C4-2B (cell line): ENCODE data around the gene EFTUD2.

Source experiments
- ZFX ChIP-seq: fragments of 450-650 bp; IDR thresholded peaks from 2 replicates; pipeline ENCODE4 v1.6.1; 2017
- TF ChIP-seq, protein P1 (sequence below): fragments of 450-650 bp; conservative IDR thresholded peaks from 2 replicates; pipeline ENCODE4 v1.5.1; 2017; ENCODE audit warnings: mild to moderate bottlenecking

DNA sequence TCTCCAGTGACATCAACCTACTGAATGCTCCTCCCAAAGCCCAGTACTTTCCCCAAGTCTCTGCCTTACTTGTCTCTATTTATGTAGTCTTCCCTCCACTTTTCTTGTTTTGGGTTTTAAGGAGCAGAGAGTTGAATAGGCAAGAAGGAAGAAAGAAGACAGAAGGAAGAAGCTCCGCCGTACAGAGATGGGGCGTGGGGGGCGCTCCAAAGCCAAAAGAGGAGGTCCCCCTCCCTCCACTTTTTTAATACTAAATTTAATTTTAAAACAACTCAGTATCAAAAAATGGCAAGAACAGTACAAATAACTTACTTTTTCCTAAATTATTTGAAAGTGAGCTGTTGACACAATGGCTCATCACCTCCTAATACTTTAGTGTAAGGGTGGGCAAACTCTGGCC, 4.6 kb downstream of the EFTUD2 start:
- TF ChIP-seq, protein P1, sequence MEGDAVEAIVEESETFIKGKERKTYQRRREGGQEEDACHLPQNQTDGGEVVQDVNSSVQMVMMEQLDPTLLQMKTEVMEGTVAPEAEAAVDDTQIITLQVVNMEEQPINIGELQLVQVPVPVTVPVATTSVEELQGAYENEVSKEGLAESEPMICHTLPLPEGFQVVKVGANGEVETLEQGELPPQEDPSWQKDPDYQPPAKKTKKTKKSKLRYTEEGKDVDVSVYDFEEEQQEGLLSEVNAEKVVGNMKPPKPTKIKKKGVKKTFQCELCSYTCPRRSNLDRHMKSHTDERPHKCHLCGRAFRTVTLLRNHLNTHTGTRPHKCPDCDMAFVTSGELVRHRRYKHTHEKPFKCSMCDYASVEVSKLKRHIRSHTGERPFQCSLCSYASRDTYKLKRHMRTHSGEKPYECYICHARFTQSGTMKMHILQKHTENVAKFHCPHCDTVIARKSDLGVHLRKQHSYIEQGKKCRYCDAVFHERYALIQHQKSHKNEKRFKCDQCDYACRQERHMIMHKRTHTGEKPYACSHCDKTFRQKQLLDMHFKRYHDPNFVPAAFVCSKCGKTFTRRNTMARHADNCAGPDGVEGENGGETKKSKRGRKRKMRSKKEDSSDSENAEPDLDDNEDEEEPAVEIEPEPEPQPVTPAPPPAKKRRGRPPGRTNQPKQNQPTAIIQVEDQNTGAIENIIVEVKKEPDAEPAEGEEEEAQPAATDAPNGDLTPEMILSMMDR = no peak
- TF ChIP-seq ZFX = no peak
